HEK293 (cell line): ENCODE data around the gene JAML.

Experiments used
- CTCF ChIA-PET: fragments of 350-600 bp; formaldehyde crosslinking; extraction: SDS; loops from one replicate; lab custom pipeline; 2021; ENCODE audit warnings: antibody characterized with exemption; lab: Yijun Ruan, JAX
- POLR2A ChIA-PET: fragments of 300-600 bp; formaldehyde crosslinking; extraction: SDS; loops from one replicate; lab custom pipeline; 2020; ENCODE audit warnings: antibody characterized with exemption, inconsistent platforms; lab: Yijun Ruan, JAX
- H3K27ac ChIP-seq: fragments of 200-500 bp; sonication (Bioruptor generic); 2 replicates; pipeline ENCODE4 v1.5.1; 2014; ENCODE audit warnings: low read depth, low read length, control low read depth, inconsistent platforms; ENCODE audit errors: extremely low read depth
- H3K36me3 ChIP-seq, 2 experiments: fragments of 200-500 bp in 1 of 2; sonication (Bioruptor generic) in 1 of 2; 1 replicate in 1 of 2; 2 replicates in 1 of 2; pipeline ENCODE4 v1.5.1; 2014 to 2017; ENCODE audit warnings: inconsistent platforms in 2 of 2, low read length in 2 of 2; ENCODE audit not compliant: control insufficient read depth in 2 of 2, insufficient read depth in 1 of 2
- H3K4me1 ChIP-seq: fragments of 200-500 bp; sonication (Bioruptor generic); 2 replicates; pipeline ENCODE4 v1.5.1; 2014; ENCODE audit warnings: mild to moderate bottlenecking, low read length, inconsistent platforms; ENCODE audit not compliant: control insufficient read depth, insufficient read depth
- H3K4me3 ChIP-seq: 2 replicates; pipeline ENCODE4 v1.5.1; 2011; ENCODE audit warnings: low read depth, mild to moderate bottlenecking, control low read depth, low read length, moderate library complexity
- H3K9me3 ChIP-seq: fragments of 200-500 bp; sonication (Bioruptor generic); 2 replicates; pipeline ENCODE4 v1.5.1; 2014; ENCODE audit warnings: low read depth, low read length, inconsistent platforms; ENCODE audit not compliant: control insufficient read depth, insufficient read depth
- GLIS1 ChIP-seq: fragments of 450-650 bp; formaldehyde crosslinking; IDR thresholded peaks from 2 replicates; pipeline ENCODE4 v1.5.1; 2016; ENCODE audit warnings: missing biosample characterization, missing genetic modification characterization
- GLIS2 ChIP-seq: fragments of 450-650 bp; formaldehyde crosslinking; IDR thresholded peaks from 2 replicates; pipeline ENCODE4 v1.5.1; 2016; ENCODE audit warnings: missing biosample characterization, missing genetic modification characterization
- PBX3 ChIP-seq: sonication (generic); formaldehyde crosslinking; IDR thresholded peaks from 2 replicates; pipeline ENCODE4 v1.8.1; 2022; ENCODE audit warnings: mild to moderate bottlenecking, moderate library complexity, missing genetic modification reagents
- PRDM6 ChIP-seq: fragments of 450-650 bp; formaldehyde crosslinking; IDR thresholded peaks from 2 replicates; pipeline ENCODE4 v1.5.1; 2017; ENCODE audit warnings: missing biosample characterization, missing genetic modification characterization
- SCRT2 ChIP-seq: fragments of 450-650 bp; formaldehyde crosslinking; IDR thresholded peaks from 2 replicates; pipeline ENCODE4 v1.5.1; 2016; ENCODE audit warnings: missing biosample characterization, missing genetic modification characterization
- SP7 ChIP-seq: fragments of 450-650 bp; formaldehyde crosslinking; IDR thresholded peaks from 2 replicates; pipeline ENCODE4 v1.5.1; 2016; ENCODE audit warnings: missing biosample characterization, missing genetic modification characterization
- WT1 ChIP-seq: fragments of 450-650 bp; formaldehyde crosslinking; IDR thresholded peaks from 2 replicates; pipeline ENCODE4 v1.5.1; 2016; ENCODE audit warnings: missing biosample characterization, missing genetic modification characterization
- ZBTB17 ChIP-seq: fragments of 450-650 bp; formaldehyde crosslinking; IDR thresholded peaks from 2 replicates; pipeline ENCODE4 v1.5.1; 2016; ENCODE audit warnings: missing biosample characterization, missing genetic modification characterization
- ZBTB20 ChIP-seq: fragments of 450-650 bp; formaldehyde crosslinking; IDR thresholded peaks from 2 replicates; pipeline ENCODE4 v1.5.1; 2016; ENCODE audit warnings: missing biosample characterization, missing genetic modification characterization
- ZBTB7A ChIP-seq: fragments of 450-650 bp; formaldehyde crosslinking; IDR thresholded peaks from 2 replicates; pipeline ENCODE4 v1.5.1; 2016; ENCODE audit warnings: low read depth, missing biosample characterization, missing genetic modification characterization
- ZNF157 ChIP-seq: fragments of 450-650 bp; formaldehyde crosslinking; IDR thresholded peaks from 2 replicates; pipeline ENCODE4 v1.5.1; 2016; ENCODE audit warnings: missing biosample characterization, missing genetic modification characterization
- ZNF214 ChIP-seq: fragments of 450-650 bp; formaldehyde crosslinking; IDR thresholded peaks from 2 replicates; pipeline ENCODE4 v1.5.1; 2017; ENCODE audit warnings: missing biosample characterization, mild to moderate bottlenecking, missing genetic modification characterization, borderline replicate concordance
- ZNF223 ChIP-seq: fragments of 450-650 bp; formaldehyde crosslinking; IDR thresholded peaks from 2 replicates; pipeline ENCODE4 v1.5.1; 2016; ENCODE audit warnings: missing biosample characterization, missing genetic modification characterization
- ZNF26 ChIP-seq: fragments of 450-650 bp; formaldehyde crosslinking; IDR thresholded peaks from 2 replicates; pipeline ENCODE4 v1.5.1; 2016; ENCODE audit warnings: missing biosample characterization, missing genetic modification characterization
- ZNF335 ChIP-seq: fragments of 450-650 bp; formaldehyde crosslinking; conservative IDR thresholded peaks from 2 replicates; pipeline ENCODE4 v1.5.1; 2016; ENCODE audit warnings: missing biosample characterization, missing genetic modification characterization
- ZNF391 ChIP-seq: fragments of 450-650 bp; formaldehyde crosslinking; IDR thresholded peaks from 2 replicates; pipeline ENCODE4 v1.5.1; 2016; ENCODE audit warnings: low read depth, missing biosample characterization, missing genetic modification characterization, borderline replicate concordance
- ZNF426 ChIP-seq: fragments of 450-650 bp; formaldehyde crosslinking; IDR thresholded peaks from 2 replicates; pipeline ENCODE4 v1.5.1; 2017; ENCODE audit warnings: missing biosample characterization, missing genetic modification characterization, mild to moderate bottlenecking, inconsistent platforms, moderate library complexity
- ZNF473 ChIP-seq: fragments of 450-650 bp; formaldehyde crosslinking; IDR thresholded peaks from 2 replicates; pipeline ENCODE4 v1.5.1; 2017; ENCODE audit warnings: missing biosample characterization, missing genetic modification characterization
- ZNF514 ChIP-seq: fragments of 450-650 bp; formaldehyde crosslinking; IDR thresholded peaks from 2 replicates; pipeline ENCODE4 v1.5.1; 2016; ENCODE audit warnings: missing biosample characterization, missing genetic modification characterization
- ZNF548 ChIP-seq: fragments of 450-650 bp; formaldehyde crosslinking; IDR thresholded peaks from 2 replicates; pipeline ENCODE4 v1.5.1; 2016; ENCODE audit warnings: missing biosample characterization, missing genetic modification characterization
- ZNF792 ChIP-seq: fragments of 450-650 bp; formaldehyde crosslinking; IDR thresholded peaks from 2 replicates; pipeline ENCODE4 v1.5.1; 2016; ENCODE audit warnings: missing biosample characterization, missing genetic modification characterization
- TF ChIP-seq, protein P1 (sequence below): fragments of 450-650 bp; formaldehyde crosslinking; IDR thresholded peaks from 2 replicates; pipeline ENCODE4 v1.5.1; 2016; ENCODE audit warnings: missing biosample characterization, missing genetic modification characterization
- TF ChIP-seq, protein P2 (sequence below): fragments of 450-650 bp; IDR thresholded peaks from 2 replicates; pipeline ENCODE4 v1.5.1; 2018; ENCODE audit warnings: missing biosample characterization, missing genetic modification characterization
- TF ChIP-seq, protein P3 (sequence below): fragments of 450-650 bp; formaldehyde crosslinking; IDR thresholded peaks from 2 replicates; pipeline ENCODE4 v1.5.1; 2017; ENCODE audit warnings: missing biosample characterization, missing genetic modification characterization

The JAML gene

GRCh38 chr11:118175993-118176777, 48.6 kb downstream of the JAML start, which contains the start of gene SCN2B (continued):
- TF ChIP-seq ZNF391 (no peak), ZNF426 (tag by site-specific recombination) (no peak), ZNF473 (no peak), PRDM6 (no peak), PBX3 (no peak), ZNF514 (no peak), SP7 (tag by site-specific recombination) (0 out of 2 replicates have a peak, but pooled peaks have one; percentile 13), ZNF792 (tag by site-specific recombination) (no peak), GLIS1 (tag by site-specific recombination) (no peak), ZNF223 (tag by site-specific recombination) (no peak), SCRT2 (tag by site-specific recombination) (no peak), ZBTB7A (no peak), ZNF335 (tag by site-specific recombination) (no peak), ZNF26 (tag by site-specific recombination) (no peak), GLIS2 (tag by site-specific recombination) (no peak)
- TF ChIP-seq, protein P1, sequence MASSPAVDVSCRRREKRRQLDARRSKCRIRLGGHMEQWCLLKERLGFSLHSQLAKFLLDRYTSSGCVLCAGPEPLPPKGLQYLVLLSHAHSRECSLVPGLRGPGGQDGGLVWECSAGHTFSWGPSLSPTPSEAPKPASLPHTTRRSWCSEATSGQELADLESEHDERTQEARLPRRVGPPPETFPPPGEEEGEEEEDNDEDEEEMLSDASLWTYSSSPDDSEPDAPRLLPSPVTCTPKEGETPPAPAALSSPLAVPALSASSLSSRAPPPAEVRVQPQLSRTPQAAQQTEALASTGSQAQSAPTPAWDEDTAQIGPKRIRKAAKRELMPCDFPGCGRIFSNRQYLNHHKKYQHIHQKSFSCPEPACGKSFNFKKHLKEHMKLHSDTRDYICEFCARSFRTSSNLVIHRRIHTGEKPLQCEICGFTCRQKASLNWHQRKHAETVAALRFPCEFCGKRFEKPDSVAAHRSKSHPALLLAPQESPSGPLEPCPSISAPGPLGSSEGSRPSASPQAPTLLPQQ (tag by site-specific recombination), result no peak

GRCh38 chr11:118175031-118175992, 49.5 kb downstream of the JAML start:
- no peaks in the 10 kb centered on the region for H3K36me3 ChIP-seq
- ChIA-PET POLR2A (no interaction called here), CTCF (interaction anchor here (0.7 to 7.5 kb wide), 7 partner anchors 8 to 1303 kb away, joined by 3 to 128 read pairs (median 3); no protein-coding TSS in a partner anchor)
- H3K4me3 ChIP-seq, result no peak overlapping the region
- H3K4me1 ChIP-seq, result no peaks in the 10 kb centered on the region
- no peak overlapping the region for H3K27ac ChIP-seq
- H3K9me3 ChIP-seq, result no peaks in the 10 kb centered on the region
- peak; percentile 89 for TF ChIP-seq ZBTB20 (tag by site-specific recombination)
- 0 out of 2 replicates have a peak, but pooled peaks have one; percentile 10 for TF ChIP-seq ZBTB17
- TF ChIP-seq ZNF548 (tag by site-specific recombination), result no peak
- 0 out of 2 replicates have a peak, but pooled peaks have one; percentile 50 for TF ChIP-seq WT1 (tag by site-specific recombination)
- peak; percentile 31; the same call in 1 of the 2 replicates for TF ChIP-seq ZNF335 (tag by site-specific recombination)
- no peak for TF ChIP-seq ZNF214 (tag by site-specific recombination)
- TF ChIP-seq ZNF157 (tag by site-specific recombination), result no peak
- TF ChIP-seq, protein P2, sequence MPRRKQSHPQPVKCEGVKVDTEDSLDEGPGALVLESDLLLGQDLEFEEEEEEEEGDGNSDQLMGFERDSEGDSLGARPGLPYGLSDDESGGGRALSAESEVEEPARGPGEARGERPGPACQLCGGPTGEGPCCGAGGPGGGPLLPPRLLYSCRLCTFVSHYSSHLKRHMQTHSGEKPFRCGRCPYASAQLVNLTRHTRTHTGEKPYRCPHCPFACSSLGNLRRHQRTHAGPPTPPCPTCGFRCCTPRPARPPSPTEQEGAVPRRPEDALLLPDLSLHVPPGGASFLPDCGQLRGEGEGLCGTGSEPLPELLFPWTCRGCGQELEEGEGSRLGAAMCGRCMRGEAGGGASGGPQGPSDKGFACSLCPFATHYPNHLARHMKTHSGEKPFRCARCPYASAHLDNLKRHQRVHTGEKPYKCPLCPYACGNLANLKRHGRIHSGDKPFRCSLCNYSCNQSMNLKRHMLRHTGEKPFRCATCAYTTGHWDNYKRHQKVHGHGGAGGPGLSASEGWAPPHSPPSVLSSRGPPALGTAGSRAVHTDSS (tag by site-specific recombination), result no peak
- TF ChIP-seq ZNF26 (tag by site-specific recombination), result no peak
- TF ChIP-seq, protein P3, sequence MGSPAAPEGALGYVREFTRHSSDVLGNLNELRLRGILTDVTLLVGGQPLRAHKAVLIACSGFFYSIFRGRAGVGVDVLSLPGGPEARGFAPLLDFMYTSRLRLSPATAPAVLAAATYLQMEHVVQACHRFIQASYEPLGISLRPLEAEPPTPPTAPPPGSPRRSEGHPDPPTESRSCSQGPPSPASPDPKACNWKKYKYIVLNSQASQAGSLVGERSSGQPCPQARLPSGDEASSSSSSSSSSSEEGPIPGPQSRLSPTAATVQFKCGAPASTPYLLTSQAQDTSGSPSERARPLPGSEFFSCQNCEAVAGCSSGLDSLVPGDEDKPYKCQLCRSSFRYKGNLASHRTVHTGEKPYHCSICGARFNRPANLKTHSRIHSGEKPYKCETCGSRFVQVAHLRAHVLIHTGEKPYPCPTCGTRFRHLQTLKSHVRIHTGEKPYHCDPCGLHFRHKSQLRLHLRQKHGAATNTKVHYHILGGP, result no peak
